HG03095 (cell line): Measurements from ENCODE around the gene ANKRD1.
"Not testable (repeated sequence)": the region's sequence is repeated elsewhere in the genome, so short reads cannot be mapped to it uniquely, and the experiment has no call there.

Source experiments
- ATAC-seq: cut with Tn5 transposase; IDR thresholded peaks from one replicate; pipeline ENCODE4 v1.9.1; 2021; ENCODE audit warnings: moderate library complexity; ENCODE audit not compliant: unreplicated experiment

Gene ANKRD1

DNA sequence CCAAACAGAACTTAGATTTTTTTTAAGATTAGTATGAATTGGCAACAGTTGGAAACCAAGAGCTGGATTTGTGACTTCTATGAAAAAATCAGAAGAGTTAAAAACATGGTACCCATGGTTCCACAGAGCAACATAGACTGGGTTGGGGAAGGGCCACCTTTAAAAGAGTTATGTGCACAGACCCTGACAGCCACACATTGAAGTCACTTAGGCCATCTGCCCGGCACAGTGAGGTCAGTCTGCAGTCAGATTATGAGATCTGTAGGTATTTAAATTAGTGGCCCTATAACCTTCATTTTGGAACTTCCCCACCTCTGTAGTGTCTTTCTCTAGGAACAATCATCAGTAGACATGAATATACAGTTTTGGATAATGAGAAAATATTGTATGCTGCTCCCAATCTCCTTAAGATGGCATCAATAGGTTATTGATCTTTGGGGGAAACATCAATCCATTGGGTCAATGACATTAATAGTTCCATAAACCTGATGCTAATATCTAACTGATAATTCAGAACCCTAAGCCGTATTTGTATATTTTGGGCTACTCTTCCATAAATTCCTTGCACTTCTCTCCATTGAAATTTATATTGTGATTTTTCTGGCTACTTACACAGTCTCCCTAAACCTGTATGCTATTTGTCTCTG lies 7.0 kb downstream of the ANKRD1 start:
- ATAC-seq, result no peak

DNA sequence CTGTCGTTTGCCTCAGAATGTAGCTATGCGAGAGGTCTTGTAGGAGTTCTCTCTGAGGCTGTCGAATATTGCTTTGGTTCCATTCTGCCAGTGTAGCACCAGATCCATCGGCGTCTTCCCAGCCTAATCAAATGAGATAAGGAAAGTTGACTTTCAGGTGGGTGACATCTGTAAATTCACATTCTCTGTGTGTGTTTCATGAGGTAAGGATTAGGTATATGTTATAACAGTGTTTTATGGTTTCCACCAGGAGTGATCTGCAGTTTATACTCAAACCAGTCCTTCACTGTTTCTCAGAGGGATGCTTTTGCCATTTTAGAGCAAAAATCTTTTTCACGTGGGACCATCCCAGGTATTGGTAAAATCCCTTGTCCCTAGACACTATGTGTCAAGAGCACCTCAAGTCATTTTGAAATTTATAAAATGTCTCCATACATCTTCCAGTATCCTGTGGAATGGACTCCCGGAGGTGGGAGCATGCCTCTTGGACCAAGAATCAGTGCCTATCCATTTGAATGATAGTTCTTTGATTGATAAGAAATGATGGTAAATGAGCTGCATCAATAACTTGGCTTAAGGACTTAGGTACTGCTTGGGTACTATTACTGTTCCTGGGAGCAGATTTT lies 7.9 kb downstream of the ANKRD1 start:
- no peak for ATAC-seq

DNA sequence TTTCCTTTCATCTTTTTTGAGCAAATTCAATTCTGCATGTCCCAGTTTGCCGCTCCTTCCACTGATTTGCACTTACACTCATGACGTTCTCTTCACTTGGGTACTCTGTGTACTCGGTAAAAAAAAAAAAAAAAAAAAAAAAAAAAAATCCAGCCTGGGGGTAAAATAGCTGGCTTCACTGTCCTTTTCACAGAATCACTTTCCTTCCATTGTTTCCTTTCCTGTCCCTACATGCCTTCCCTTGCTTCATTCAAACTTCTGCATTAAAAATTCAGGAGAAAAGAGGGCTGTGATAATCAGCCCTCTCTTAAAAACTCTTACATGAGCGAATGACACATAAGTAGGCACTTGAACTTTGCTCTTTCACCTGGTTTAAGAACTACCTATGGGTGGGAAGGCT lies 8.7 kb downstream of the ANKRD1 start:
- ATAC-seq, result no peak

DNA sequence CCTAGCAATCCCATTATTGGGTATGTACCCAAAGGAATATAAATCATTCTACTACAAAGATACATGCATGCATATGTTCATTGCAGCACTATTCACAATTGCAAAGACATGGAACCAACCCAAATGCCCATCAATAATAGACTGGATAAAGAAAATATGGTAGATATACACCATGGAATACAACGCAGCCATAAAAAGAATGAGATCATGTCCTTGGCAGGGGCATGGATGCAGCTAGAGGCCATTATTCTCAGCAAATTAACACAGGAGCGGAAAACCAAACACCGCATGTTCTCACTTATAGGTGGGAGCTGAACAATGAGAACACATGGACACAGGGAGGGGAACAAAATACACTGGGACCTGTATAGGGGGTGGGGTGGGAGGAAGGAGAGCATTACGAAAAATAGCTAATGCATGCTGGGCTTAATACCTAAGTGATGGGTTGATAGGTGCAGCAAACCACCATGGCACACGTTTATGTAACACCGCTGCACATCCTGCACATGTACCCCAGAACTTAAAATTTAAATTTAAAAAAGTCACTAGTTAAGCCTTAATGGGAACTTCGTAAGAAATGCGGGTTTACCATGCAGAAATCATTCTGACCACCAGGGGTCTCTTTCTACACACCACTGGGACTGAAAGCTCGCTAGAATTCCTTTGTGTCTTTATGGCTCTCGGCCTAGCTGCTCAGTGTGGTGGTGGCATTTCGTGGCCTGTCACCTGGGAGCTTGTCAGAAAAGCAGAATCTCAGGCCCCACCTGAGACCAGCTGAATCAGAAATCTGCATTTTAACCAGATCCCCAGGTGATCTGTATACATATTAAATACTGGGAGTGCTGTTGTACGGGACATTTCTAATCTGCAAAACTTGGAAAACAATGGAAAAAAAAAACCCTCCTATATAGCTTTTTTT lies 9.5 kb downstream of the ANKRD1 start:
- peak; percentile 69 for ATAC-seq

DNA sequence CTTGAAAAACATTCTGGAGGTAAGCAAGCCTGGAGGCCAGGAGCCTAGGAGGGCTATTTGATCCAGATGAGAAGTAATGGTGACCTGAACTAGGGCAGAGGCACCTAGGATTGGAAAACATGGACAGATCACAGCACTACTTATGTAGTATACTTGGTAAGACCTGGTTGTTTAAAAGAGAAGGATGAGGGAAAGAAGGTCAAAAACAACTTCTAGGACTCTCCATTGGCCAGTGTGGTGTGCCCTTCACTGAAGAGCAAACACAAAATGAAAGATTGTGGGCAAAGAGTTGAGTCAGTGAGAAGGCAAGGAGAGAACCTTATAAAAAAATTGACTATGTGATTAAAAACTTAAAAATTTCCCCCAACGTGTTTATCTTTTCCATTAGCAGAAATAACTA lies 14.3 kb downstream of the ANKRD1 start:
- no peak for ATAC-seq

DNA sequence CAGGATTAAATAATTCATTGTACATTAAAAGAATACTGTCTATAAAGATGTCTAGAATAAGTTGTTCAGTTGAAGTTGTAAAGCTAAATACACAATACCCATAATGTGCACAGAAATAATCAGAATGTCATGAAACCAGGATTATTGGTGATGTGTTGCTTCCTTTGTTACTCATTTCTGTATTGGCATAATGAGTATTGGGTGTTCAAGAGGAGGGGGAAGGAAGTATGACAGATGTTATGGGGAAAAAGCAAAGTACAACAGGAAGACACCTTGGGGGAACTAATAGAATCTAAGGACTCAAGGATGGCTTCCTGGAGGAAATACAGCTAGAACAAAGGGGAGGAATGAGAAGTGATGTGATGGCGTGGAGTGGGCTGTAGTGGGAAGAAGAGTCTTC lies 15.0 kb downstream of the ANKRD1 start:
- no peak for ATAC-seq

DNA sequence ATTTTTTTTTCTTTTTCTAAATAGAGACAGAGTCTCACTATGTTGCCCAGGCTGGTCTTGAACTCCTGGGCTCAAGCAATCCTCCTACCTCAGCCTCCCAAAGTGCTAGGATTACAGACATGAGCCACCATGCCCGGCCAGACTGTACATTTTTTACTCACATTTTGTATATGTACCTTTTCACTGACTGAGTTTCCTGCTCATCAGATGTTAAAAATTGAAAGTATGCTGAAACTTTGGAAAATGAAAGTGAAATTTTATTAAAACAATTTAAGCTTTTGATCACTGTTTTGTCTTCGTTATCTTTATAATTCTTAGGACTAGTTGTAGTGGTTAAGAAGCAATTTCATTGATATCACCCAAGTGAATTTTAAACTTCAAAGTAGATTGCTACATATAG lies 24.0 kb downstream of the ANKRD1 start:
- ATAC-seq, result not testable (repeated sequence)

DNA sequence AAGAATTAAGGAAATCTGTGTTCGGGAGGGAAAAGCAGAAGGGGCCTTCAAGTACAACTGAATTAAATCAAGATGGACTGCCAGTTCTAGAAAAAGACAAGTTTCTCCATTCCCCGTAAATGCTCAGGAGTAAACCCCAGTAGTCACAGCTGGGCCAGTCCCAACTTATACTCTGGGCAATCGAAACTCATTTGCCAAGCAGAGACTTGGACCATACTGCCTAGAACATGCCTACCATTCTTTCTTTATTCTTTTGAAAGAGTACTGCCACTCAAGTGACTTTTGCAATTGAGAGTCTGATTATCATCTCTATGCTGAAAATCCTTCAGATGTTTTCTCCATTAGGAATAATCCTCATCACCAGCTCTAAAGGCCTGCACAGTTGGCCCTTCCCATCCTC lies 27.7 kb downstream of the ANKRD1 start:
- no peak for ATAC-seq

DNA sequence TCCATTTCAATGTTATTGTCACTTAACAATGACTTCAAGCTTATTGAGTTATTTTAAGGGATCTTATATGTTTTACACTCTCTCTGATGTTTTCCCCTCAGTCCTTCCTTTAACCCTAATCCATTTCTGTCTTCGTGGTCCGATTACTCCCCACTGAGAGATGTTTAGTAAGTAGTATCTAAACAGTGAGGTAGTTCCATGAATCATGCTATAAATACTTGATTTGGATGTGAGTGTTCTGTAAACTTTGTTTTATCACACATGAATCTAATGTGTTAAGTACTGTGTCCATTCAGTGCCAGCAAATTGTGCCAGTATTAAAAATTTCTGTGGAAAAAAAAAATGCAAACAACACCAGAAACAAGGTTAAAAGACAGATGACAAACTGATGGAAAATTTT lies 30.5 kb downstream of the ANKRD1 start:
- ATAC-seq, result no peak

DNA sequence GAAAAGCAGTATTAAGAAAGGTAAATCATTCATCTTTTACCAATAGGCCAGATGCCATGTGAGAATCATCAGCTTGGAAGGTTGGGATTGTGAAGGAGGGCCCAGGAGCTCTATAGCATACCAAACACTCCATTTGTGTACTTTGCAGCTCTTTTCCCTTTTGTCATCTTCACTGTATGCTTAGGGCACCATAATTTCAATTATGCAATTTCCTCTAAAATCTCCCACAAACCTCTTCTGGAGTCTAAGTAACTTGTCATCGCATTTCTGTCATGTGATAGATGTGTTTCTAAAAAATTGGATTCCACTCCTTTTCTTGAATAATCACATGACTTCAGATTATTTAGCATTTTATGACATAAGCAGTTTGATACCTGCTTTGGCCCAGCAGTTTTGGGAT lies 31.3 kb downstream of the ANKRD1 start:
- no peak for ATAC-seq

DNA sequence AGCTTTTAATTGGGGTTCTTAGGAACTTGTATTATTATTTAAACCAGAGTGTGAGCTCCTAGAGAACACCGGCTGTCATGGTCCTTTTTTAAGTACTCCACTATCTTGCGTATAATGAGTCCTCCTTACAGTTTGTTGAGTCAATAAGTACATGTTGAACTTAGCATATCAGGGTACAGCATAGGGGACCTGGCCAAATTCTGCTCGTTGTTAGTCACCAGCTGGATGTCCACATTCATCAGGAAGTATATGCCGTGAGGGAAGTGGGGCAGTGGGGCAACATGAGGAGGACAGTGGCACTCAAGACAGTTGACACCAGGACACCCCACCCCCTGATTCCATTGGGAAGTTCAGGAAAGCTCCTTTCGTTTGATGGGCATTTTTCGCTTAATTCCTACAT lies 32.5 kb downstream of the ANKRD1 start:
- no peak for ATAC-seq

DNA sequence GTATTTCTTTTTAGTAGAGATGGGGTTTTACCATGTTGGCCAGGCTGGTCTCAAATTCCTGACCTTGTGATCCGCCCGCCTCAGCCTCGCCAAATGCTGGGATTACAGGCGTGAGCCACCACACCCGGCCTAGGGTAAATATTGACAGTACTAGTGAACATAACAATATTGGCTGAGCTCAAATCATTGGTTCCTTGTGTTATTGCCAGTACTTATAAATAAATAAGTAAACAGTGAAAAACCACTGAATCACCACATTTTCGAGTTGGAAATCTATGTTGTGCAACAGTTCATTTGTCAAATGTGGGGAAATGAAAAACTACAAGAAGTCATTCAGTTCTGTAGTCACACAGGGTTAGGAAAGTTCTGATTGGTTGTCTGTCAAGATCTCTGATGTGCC lies 33.3 kb downstream of the ANKRD1 start:
- no peak for ATAC-seq

DNA sequence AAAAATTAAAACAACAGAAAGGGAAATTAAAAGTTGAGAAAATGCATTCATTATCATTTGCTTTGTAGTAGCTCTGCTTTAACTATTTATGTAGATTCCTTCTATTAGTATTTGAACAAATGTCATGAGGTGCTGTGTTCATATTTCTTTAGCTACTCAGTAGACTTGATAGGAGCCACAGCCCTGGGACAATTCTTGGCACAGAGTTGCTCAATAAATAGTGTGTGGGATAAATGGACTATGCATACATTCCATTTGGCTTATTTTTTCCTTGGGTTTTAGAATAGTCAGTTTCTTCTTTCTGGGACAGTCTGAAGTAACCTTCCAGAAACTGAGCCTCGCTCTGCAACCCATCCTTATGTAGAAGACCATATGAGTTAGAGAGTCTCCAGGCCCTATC lies 35.7 kb downstream of the ANKRD1 start:
- no peak for ATAC-seq

DNA sequence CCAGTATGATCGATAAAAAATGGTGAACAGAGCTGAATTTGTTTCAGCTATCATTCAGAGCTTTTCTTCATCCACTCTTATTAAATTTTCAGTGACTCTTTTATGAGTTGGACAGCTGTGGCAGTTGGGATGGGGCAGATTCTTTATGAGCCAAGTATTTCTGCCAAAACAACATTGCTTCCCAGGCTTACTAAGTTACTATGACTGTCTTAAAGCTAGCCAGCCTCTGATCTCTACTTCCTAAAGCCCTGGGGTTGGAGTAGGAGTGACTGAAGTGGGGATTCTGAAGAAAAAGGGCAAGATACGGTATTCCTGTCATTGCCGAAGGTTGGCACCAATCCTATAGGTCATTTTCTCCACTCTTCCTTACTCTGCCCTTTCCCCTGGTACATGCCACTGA lies 36.5 kb downstream of the ANKRD1 start:
- ATAC-seq, result no peak

DNA sequence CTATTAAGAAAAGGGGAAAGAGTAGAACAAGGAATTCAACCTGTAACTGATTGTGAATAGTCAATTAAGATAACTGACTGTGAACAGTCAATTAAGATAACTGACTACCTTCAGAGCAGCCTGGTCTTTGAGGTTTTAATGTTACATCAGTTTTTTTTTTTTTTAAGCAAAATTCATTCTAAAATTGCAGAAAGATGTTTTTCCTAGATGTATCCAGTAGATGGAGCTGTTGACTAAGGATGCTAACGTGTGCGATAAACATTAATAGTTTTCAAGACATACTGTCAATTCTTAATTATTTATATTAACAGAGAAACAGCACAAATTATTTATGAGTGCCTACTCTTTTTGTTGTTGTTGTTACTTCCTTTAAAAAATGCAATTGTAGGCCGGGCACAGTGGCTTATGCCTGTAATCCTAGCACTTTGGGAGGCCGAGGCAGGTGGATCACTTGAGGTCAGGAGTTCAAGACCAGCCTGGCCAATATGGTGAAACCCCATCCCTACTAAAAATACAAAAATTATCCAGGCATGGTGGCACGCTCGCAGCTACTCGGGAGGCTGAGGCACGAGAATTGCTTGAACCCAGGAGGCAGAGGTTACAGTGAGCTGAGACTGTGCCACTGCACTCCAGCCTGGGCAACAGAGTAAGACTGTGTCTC lies 40.7 kb downstream of the ANKRD1 start:
- ATAC-seq, result not testable (repeated sequence)

DNA sequence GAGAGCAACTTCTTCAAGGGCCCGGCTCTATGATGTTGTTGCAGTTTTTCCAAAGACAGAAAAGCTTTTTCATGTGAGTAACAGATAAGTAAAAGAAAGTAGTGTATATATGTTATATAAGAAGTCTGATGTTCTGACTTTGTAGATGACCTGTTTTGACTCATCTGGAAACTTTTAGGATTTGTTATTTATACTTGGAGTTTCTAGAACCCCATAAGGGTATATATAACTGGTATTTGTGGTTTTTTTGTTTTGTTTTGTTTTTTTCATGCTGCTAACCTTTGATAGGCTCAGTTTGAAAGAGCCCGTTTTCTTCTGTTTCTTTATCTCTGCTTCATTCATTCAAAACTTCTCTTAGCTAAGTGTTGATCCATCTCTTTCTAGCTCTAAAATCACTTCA lies 41.8 kb downstream of the ANKRD1 start:
- no peak for ATAC-seq

DNA sequence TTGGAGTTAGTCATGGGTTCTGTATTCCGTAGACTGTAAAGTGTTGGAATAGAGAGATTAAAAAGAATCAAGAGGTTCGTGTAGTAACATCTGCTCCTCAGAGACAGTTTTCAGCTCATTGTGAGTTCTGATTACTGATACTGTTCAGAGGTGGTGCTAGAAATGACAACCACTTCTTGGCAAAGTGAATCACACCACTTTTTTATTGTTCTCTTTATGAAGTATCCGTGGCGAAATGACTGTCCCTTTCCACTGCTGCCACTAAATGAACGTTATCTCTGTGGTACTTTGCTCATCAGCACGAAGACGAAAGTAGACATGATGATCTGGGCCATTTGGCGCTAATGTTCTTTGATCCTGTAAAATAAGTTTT lies 48.3 kb downstream of the ANKRD1 start:
- ATAC-seq, result no peak

DNA sequence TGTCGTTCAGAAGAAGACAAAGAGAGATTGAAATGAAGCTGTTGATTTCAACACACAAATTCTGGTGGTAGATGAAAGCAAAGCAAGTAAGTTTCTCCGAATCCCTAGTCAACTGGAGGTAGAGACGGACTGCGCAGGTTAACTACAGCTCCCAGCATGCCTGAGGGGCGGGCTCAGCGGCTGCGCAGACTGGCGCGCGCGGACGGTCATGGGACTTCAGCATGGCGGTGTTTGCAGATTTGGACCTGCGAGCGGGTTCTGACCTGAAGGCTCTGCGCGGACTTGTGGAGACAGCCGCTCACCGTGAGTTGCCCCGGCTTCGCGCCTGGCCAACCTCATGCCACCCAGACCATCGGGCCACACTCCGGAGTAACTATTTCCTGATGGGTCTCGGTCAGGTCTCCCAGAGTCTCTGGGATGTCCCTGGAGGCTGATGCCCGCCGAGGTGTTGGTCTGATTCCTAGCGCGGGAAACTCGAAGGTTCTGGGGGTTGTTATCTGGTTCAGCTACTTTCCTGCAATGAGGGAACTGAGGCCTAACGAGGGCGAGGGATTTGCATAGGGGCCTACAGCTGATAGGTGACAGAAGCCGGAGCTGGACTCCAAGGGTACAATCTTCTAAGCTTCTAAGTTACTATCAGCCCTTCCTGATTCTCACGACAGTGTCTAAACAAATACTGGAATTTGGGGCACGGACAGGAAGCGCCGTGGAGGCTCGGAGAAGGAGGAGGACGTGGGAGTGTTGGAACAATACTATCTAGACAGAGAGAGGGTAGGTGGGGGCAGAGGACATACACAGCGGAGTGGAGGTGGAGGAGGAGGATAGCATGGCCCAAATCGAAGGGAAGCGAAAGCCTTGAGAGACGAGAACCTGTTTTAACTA lies 48.9 kb downstream of the ANKRD1 start, which contains the start of gene RPP30:
RPP30 (plus strand) TSS at position 209 of the 882 bp plus-strand sequence; CDS start at position 222, 13 bp downstream.
- ATAC-seq, result peak; percentile 96

DNA sequence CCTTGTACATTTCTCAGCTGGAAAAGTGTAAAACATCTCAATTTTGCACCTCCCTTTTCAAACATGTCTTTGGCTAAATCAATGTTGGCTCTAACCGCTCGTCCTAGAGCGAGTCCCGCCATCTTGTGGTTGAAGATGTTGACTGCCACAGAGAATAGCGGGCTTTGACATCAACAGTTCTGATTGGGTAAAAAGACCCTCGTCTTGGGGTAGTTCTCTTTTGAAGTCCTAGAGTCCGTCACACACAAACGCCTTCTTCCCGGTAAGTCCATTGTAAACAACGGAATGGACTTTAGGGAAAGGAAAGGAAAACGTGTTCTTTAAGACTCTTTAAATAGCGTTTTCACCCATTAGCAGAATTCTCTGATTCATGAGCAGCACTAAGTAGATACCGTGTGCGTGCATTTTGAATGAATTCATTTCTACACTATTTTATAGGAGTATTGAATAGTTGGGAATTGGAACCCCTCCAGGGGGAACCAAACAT lies 49.6 kb downstream of the ANKRD1 start:
- peak; percentile 50 for ATAC-seq

DNA sequence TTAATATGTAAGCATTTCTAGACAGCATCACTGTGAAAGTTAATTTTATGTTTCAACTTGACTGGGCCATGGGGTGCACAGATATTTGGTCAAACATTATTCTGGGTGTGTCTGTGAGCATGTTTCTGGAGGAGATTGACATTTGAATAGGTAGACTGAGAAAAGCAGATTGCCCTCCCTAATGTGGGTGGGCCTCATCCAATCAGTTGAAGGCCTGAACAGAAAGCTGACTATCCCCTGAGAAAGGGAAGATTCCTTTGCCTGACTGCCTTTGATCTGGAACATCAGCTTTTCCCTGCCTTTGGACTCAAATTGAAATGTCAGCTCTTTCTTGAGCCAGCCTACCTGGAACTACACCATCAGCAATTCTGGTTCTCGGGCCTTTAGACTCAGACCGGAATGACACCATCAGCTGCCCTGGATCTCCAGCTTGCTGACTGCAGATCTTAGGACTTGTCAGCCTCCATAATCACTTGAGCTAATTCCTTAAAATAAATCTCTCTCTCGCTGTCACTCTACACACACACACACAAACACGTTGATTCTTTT lies 54.8 kb downstream of the ANKRD1 start:
- ATAC-seq, result no peak
